Hepatocyte (in vitro differentiated cells): ENCODE results near the gene PTPRN2. TPM values are rescaled to one million over a fixed set of nuclear protein-coding genes. Genes with fewer than 3 reads are reported as not detected.
A peak's percentile ranks its signal among the peaks of the same experiment; 100 is the strongest.

Experiments
- DNase-seq: peaks from one replicate; pipeline ENCODE4 v3.0.0-alpha.2; 2016; ENCODE audit warnings: low spot score
- H2AFZ ChIP-seq: fragments of 200-600 bp; sonication (generic); 2 replicates; pipeline ENCODE4 v1.6.0; 2016; ENCODE audit warnings: antibody characterized with exemption, mild to moderate bottlenecking
- H3K27ac ChIP-seq: fragments of 200-600 bp; sonication (generic); 2 replicates; pipeline ENCODE4 v1.5.1; 2016; ENCODE audit warnings: mild to moderate bottlenecking
- H3K27me3 ChIP-seq: fragments of 200-600 bp; sonication (generic); 2 replicates; pipeline ENCODE4 v1.6.1; 2016
- H3K36me3 ChIP-seq: fragments of 200-600 bp; sonication (generic); replicated peaks from 2 replicates; pipeline ENCODE4 v1.5.1; 2016; ENCODE audit warnings: low read depth; ENCODE audit not compliant: insufficient read depth
- H3K4me1 ChIP-seq: fragments of 200-600 bp; sonication (generic); 2 replicates; pipeline ENCODE4 v1.5.1; 2016; ENCODE audit warnings: mild to moderate bottlenecking, moderate library complexity; ENCODE audit not compliant: insufficient read depth
- H3K4me2 ChIP-seq: fragments of 200-600 bp; sonication (generic); 2 replicates; pipeline ENCODE4 v1.6.0; 2016
- H3K4me3 ChIP-seq: fragments of 200-600 bp; sonication (generic); 2 replicates; pipeline ENCODE4 v1.5.1; 2016; ENCODE audit warnings: mild to moderate bottlenecking
- H3K79me2 ChIP-seq: fragments of 200-600 bp; sonication (generic); 2 replicates; pipeline ENCODE4 v1.6.0; 2017; ENCODE audit warnings: mild to moderate bottlenecking
- H3K9me2 ChIP-seq: fragments of 200-600 bp; sonication (generic); replicated peaks from 2 replicates; pipeline ENCODE4 v1.6.0; 2017; ENCODE audit warnings: mild to moderate bottlenecking; ENCODE audit not compliant: insufficient read depth
- H3K9me3 ChIP-seq: fragments of 200-600 bp; sonication (generic); 2 replicates; pipeline ENCODE4 v1.5.1; 2016; ENCODE audit warnings: low read depth, mild to moderate bottlenecking
- H4K20me1 ChIP-seq: fragments of 200-600 bp; sonication (generic); 2 replicates; pipeline ENCODE4 v1.6.0; 2016; ENCODE audit warnings: mild to moderate bottlenecking; ENCODE audit not compliant: insufficient read depth, poor library complexity, severe bottlenecking
- CTCF ChIP-seq: fragments of 200-600 bp; sonication (generic); IDR thresholded peaks from 2 replicates; pipeline ENCODE4 v1.5.1; 2016; ENCODE audit warnings: antibody characterized with exemption, mild to moderate bottlenecking; ENCODE audit not compliant: poor library complexity
- EZH2 ChIP-seq: fragments of 200-600 bp; sonication (generic); IDR thresholded peaks from 2 replicates; pipeline ENCODE4 v1.6.1; 2016; ENCODE audit warnings: antibody characterized with exemption, mild to moderate bottlenecking, borderline replicate concordance
- EZH2phosphoT487 ChIP-seq: fragments of 200-600 bp; sonication (generic); IDR thresholded peaks from one replicate; pipeline ENCODE4 v1.6.1; 2018; ENCODE audit warnings: antibody characterized with exemption, mild to moderate bottlenecking, low read depth, moderate library complexity; ENCODE audit not compliant: unreplicated experiment, severe bottlenecking
- WGBS: methylation state at CpG from one replicate; pipeline ENCODE4 v1.1.6; 2016; ENCODE audit warnings: low lambda C conversion rate; ENCODE audit errors: missing lambda C conversion rate; 5-methylcytosine and 5-hydroxymethylcytosine counted together
- polyA plus RNA-seq: library from polyadenylated mRNA; unstranded; fragments of >200 nt; fragmentation: Nextera tagmentation; extraction: Ambion mirVana; gene quantifications from 2 replicates; pipeline ENCODE4 v1.2.1, GENCODE V29; 2016
- total RNA-seq: library from RNA; depleted of rRNA; stranded (reverse); fragments of >200 nt; gene quantifications from 2 replicates; pipeline ENCODE4 v1.2.3, GENCODE V29; 2014

The PTPRN2 gene
- total and polyA plus RNA-seq, 2 experiments from 2014 or later: 2.1 to 3.3 TPM

GRCh38 chr7:158365267-158365666, 222.4 kb downstream of the PTPRN2 start:
- TF ChIP-seq EZH2phosphoT487: no peak
- Histone ChIP-seq H3K4me1 (no peaks in the 10 kb centered on the region), H4K20me1 (no peaks in the 10 kb centered on the region), H3K79me2 (no peaks in the 10 kb centered on the region), H3K27ac (no peak overlapping the region), H3K27me3 (no peaks in the 10 kb centered on the region), H3K9me2 (no peaks in the 10 kb centered on the region), H3K36me3 (no peaks in the 10 kb centered on the region), H3K4me2 (no peak overlapping the region), H2AFZ (no peak overlapping the region), H3K9me3 (no peaks in the 10 kb centered on the region), H3K4me3 (no peak overlapping the region)
- WGBS: 86% methylated on average over 14 of the region's 14 CpGs
- no peak for DNase-seq

- Histone ChIP-seq H2AFZ (no peak overlapping the region), H3K79me2 (no peaks in the 10 kb centered on the region), H3K4me1 (no peaks in the 10 kb centered on the region), H3K27me3 (no peaks in the 10 kb centered on the region), H3K9me3 (no peaks in the 10 kb centered on the region), H3K27ac (no peak overlapping the region), H3K9me2 (no peaks in the 10 kb centered on the region), H3K36me3 (no peaks in the 10 kb centered on the region), H3K4me2 (no peak overlapping the region), H4K20me1 (no peaks in the 10 kb centered on the region), H3K4me3 (no peak overlapping the region)
- TF ChIP-seq CTCF (no peak), EZH2phosphoT487 (no peak), EZH2 (no peak)
- no peak for DNase-seq
- WGBS: 78% methylated on average over 8 of the region's 8 CpGs
Measured at GRCh38 chr7:158364451-158364850, 223.2 kb downstream of the PTPRN2 start.

GRCh38 chr7:158362912-158363905, 224.4 kb downstream of the PTPRN2 start:
- Histone ChIP-seq H3K79me2 (no peaks in the 10 kb centered on the region), H3K9me2 (no peaks in the 10 kb centered on the region), H3K9me3 (no peaks in the 10 kb centered on the region), H3K4me1 (no peaks in the 10 kb centered on the region), H3K4me2 (no peak overlapping the region), H3K27ac (no peak overlapping the region), H2AFZ (no peak overlapping the region), H3K36me3 (no peaks in the 10 kb centered on the region), H3K27me3 (no peaks in the 10 kb centered on the region), H4K20me1 (no peaks in the 10 kb centered on the region), H3K4me3 (no peak overlapping the region)
- WGBS: 73% methylated on average over 40 of the region's 40 CpGs
- peak; percentile 33 for DNase-seq
- TF ChIP-seq EZH2phosphoT487 (no peak), CTCF (no peak), EZH2 (no peak)

GRCh38 chr7:158362001-158362400, 225.6 kb downstream of the PTPRN2 start:
- no peak overlapping the region for H2AFZ ChIP-seq
- H3K79me2 ChIP-seq: no peaks in the 10 kb centered on the region
- DNase-seq: no peak
- H3K36me3 ChIP-seq: no peaks in the 10 kb centered on the region
- H3K9me3 ChIP-seq: no peaks in the 10 kb centered on the region
- H3K9me2 ChIP-seq: no peaks in the 10 kb centered on the region
- no peaks in the 10 kb centered on the region for H4K20me1 ChIP-seq
- TF ChIP-seq CTCF: no peak
- TF ChIP-seq EZH2phosphoT487: no peak
- TF ChIP-seq EZH2: no peak
- H3K27me3 ChIP-seq: no peaks in the 10 kb centered on the region
- H3K27ac ChIP-seq: no peak overlapping the region
- H3K4me1 ChIP-seq: no peaks in the 10 kb centered on the region
- WGBS: 91% methylated on average over 8 of the region's 8 CpGs
- H3K4me2 ChIP-seq: no peak overlapping the region
- H3K4me3 ChIP-seq: no peak overlapping the region
